GM20000 (cell line): Measurements from ENCODE around the gene TBC1D24.
A peak's percentile ranks its signal among the peaks of the same experiment; 100 is the strongest.

Experiments
- DNase-seq: peaks from one replicate; pipeline ENCODE4 v3.0.0; 2012; ENCODE audit warnings: low spot score
- CTCF ChIP-seq: IDR thresholded peaks from 2 replicates; pipeline ENCODE4 v1.5.1; 2012; ENCODE audit warnings: mild to moderate bottlenecking, control low read depth; ENCODE audit errors: extremely low read depth, missing control alignments

Gene TBC1D24

GRCh38 chr16:2474877-2475412 lies at the start of gene TBC1D24:
Gene TBC1D24 (plus strand): TSS chr16:2475127. CDS start chr16:2496149, 21,022 bp downstream.
- peak; percentile 100 for DNase-seq
- TF ChIP-seq CTCF, result no peak

- DNase-seq, result no peak
- TF ChIP-seq CTCF, result no peak
Observed at GRCh38 chr16:2425825-2426430, 49.0 kb upstream of the TBC1D24 start.

- TF ChIP-seq CTCF, result no peak
- DNase-seq, result no peak
Observed at GRCh38 chr16:2426941-2427361, 48.0 kb upstream of the TBC1D24 start.

- DNase-seq, result no peak
- TF ChIP-seq CTCF, result no peak
Observed at GRCh38 chr16:2427526-2427925, 47.4 kb upstream of the TBC1D24 start.

GRCh38 chr16:2428051-2428783 lies 46.7 kb upstream of the TBC1D24 start:
- no peak for TF ChIP-seq CTCF
- DNase-seq, result peak; percentile 61

- DNase-seq, result no peak
- TF ChIP-seq CTCF, result no peak
Observed at GRCh38 chr16:2428784-2429033, 46.2 kb upstream of the TBC1D24 start.

- no peak for TF ChIP-seq CTCF
- DNase-seq, result peak; percentile 100
Observed at GRCh38 chr16:2429034-2429770, 45.7 kb upstream of the TBC1D24 start, which contains the start of gene CCNF. Gene CCNF (plus strand): TSS chr16:2429447. CDS start chr16:2429482, 35 bp downstream.
